NCI-H1436 (cell line): Measurements from ENCODE around the gene SF3B3.
A peak's percentile ranks its signal among the peaks of the same experiment; 100 is the strongest.

ENCODE experiments used
- DNase-seq: peaks from one replicate; lab custom pipeline; 2025; lab: John Stamatoyannopoulos, UW

SF3B3 gene

GRCh38 chr16:70523743-70524398 is at the start of gene SF3B3:
SF3B3 (plus strand) TSS chr16:70523816; CDS start chr16:70526657, 2,841 bp downstream.
- peak; percentile 81 for DNase-seq

- DNase-seq = no peak
These were observed 49.1 kb upstream of the SF3B3 start for GRCh38 chr16:70474320-70475053.

- no peak for DNase-seq
These were observed 48.4 kb upstream of the SF3B3 start for GRCh38 chr16:70475054-70475871.

GRCh38 chr16:70476272-70477020 is 47.2 kb upstream of the SF3B3 start:
- DNase-seq = no peak

- no peak for DNase-seq
These were observed 45.4 kb upstream of the SF3B3 start for GRCh38 chr16:70478169-70478568.

- DNase-seq = no peak
These were observed 44.7 kb upstream of the SF3B3 start for GRCh38 chr16:70478912-70479341.

GRCh38 chr16:70480127-70481105 is 43.2 kb upstream of the SF3B3 start:
- DNase-seq = no peak

GRCh38 chr16:70481929-70482536 is 41.6 kb upstream of the SF3B3 start:
- DNase-seq = no peak

- DNase-seq = no peak
These were observed 41.0 kb upstream of the SF3B3 start for GRCh38 chr16:70482624-70483023.

GRCh38 chr16:70483426-70483825 is 40.2 kb upstream of the SF3B3 start:
- DNase-seq = no peak

GRCh38 chr16:70484867-70485266 is 38.7 kb upstream of the SF3B3 start:
- no peak for DNase-seq

GRCh38 chr16:70490261-70490660 is 33.4 kb upstream of the SF3B3 start:
- DNase-seq = no peak

- DNase-seq = no peak
These were observed 29.8 kb upstream of the SF3B3 start for GRCh38 chr16:70493802-70494201.

- DNase-seq = no peak
These were observed 29.3 kb upstream of the SF3B3 start for GRCh38 chr16:70494202-70494770.

GRCh38 chr16:70494777-70495176 is 28.8 kb upstream of the SF3B3 start:
- no peak for DNase-seq

- DNase-seq = no peak
These were observed 28.0 kb upstream of the SF3B3 start for GRCh38 chr16:70495425-70496182.

- no peak for DNase-seq
These were observed 27.1 kb upstream of the SF3B3 start for GRCh38 chr16:70496513-70496912.

- DNase-seq = no peak
These were observed 14.9 kb upstream of the SF3B3 start for GRCh38 chr16:70508752-70509151.

- no peak for DNase-seq
These were observed 13.4 kb upstream of the SF3B3 start for GRCh38 chr16:70510216-70510615.
